ENCODE results near the gene PSMB7.

- TF ChIP-seq CTCF (IDR thresholded peaks at IDR 0.05): no peak
- TF ChIP-seq POLR2AphosphoS5 (IDR thresholded peaks at IDR 0.05): no peak
- TF ChIP-seq EP300 (IDR thresholded peaks at IDR 0.05): no peak
- no peak for TF ChIP-seq POLR2A (IDR thresholded peaks at IDR 0.05)
Measured at GRCh38 chr9:124447297-124447661, 32.0 kb upstream of the PSMB7 start.
